Measurements from ENCODE around the gene SUSD6.
"Not testable (repeated sequence)": the region's sequence is repeated elsewhere in the genome, so short reads cannot be mapped to it uniquely, and the experiment has no call there.

SUSD6 gene

GRCh38 chr14:69643430-69644200 lies 32.2 kb downstream of the SUSD6 start:
- Mint-ChIP-seq H3K4me3 (peak overlapping the region; percentile 24), H3K9me3 (peaks cover 18% of the 10 kb centered on the region), H3K36me3 (ENCODE audit: low read depth) (peaks cover 58% of the 10 kb centered on the region), H3K27me3 (no peaks in the 10 kb centered on the region), H3K27ac (peak overlapping the region; percentile 96), H3K4me1 (ENCODE audit: low read depth) (peaks cover 92% of the 10 kb centered on the region)

- peaks cover 18% of the 10 kb centered on the region for H3K9me3 Mint-ChIP-seq
- H3K27me3 Mint-ChIP-seq, result no peaks in the 10 kb centered on the region
- H3K4me3 Mint-ChIP-seq, result no peak overlapping the region
- H3K36me3 Mint-ChIP-seq (ENCODE audit: low read depth), result peaks cover 62% of the 10 kb centered on the region
- peaks cover 93% of the 10 kb centered on the region for H3K4me1 Mint-ChIP-seq (ENCODE audit: low read depth)
- peak overlapping the region; percentile 64 for H3K27ac Mint-ChIP-seq
These were observed 33.4 kb downstream of the SUSD6 start for GRCh38 chr14:69644814-69645213.

- peaks cover 2% of the 10 kb centered on the region for H3K9me3 Mint-ChIP-seq
- H3K4me3 Mint-ChIP-seq, result no peak overlapping the region
- H3K27ac Mint-ChIP-seq, result peak overlapping the region; percentile 54
- no peaks in the 10 kb centered on the region for H3K27me3 Mint-ChIP-seq
- peaks cover 42% of the 10 kb centered on the region for H3K36me3 Mint-ChIP-seq (ENCODE audit: low read depth)
- peaks cover 97% of the 10 kb centered on the region for H3K4me1 Mint-ChIP-seq (ENCODE audit: low read depth)
These were observed 35.8 kb downstream of the SUSD6 start for GRCh38 chr14:69647213-69647612.

DNA sequence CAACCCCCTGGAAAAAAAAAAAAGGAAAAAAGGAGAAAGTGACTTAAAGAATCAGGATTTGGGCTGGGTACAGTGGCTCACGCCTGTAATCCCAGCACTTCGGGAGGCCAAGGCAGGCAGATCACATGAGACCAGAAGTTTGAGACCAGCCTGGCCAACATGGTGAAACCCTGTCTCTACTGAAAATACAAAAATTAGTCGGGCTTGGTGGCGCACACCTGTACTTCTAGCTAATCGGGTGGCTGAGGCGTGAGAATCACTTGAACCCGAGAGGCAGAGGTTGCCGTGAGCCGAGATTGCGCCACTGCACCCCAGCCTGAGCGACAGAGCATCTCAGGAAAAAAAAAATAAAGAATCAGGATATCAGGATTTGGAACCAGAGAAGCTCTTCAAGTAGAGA lies 36.2 kb downstream of the SUSD6 start:
- Mint-ChIP-seq H3K36me3 (ENCODE audit: low read depth) (peaks cover 38% of the 10 kb centered on the region), H3K4me1 (ENCODE audit: low read depth) (peaks cover 96% of the 10 kb centered on the region)
- not testable (repeated sequence) for H3K4me3 Mint-ChIP-seq, H3K27me3 Mint-ChIP-seq, H3K9me3 Mint-ChIP-seq, H3K27ac Mint-ChIP-seq

- Mint-ChIP-seq H3K27ac (peak overlapping the region; percentile 28), H3K36me3 (ENCODE audit: low read depth) (peaks cover 26% of the 10 kb centered on the region)
These were observed 37.4 kb downstream of the SUSD6 start for GRCh38 chr14:69648480-69649451.

GRCh38 chr14:69650948-69651369 lies 39.6 kb downstream of the SUSD6 start:
- Mint-ChIP-seq H3K27ac (peak overlapping the region; percentile 60), H3K9me3 (no peaks in the 10 kb centered on the region), H3K4me3 (no peak overlapping the region), H3K4me1 (ENCODE audit: low read depth) (peaks cover 93% of the 10 kb centered on the region), H3K36me3 (ENCODE audit: low read depth) (peaks cover 9% of the 10 kb centered on the region), H3K27me3 (no peaks in the 10 kb centered on the region)

More at GRCh38 chr14:69648480-69649451, 37.4 kb downstream of the SUSD6 start:
- Mint-ChIP-seq H3K4me1 (ENCODE audit: low read depth) (peaks cover 96% of the 10 kb centered on the region), H3K9me3 (no peaks in the 10 kb centered on the region), H3K27me3 (no peaks in the 10 kb centered on the region), H3K4me3 (no peak overlapping the region)

DNA sequence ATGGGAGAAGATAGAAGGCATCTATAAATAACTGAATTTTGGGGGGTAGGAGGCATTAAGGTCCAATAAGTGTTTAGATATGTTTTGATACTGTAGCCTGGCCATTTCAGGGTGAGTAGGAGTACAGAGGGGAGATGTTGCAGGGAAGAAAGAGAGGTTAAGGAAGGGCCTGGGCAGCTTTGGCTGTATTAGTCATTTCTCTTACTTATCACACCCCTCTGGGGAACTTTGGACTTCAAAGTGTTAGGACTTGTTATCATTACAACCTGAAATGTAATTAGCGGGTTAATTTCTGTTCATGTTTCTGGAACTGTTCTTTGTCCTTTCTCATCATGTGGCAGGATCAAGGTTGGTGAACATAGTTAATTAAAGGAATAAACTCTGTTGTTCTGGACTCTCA lies 40.3 kb downstream of the SUSD6 start:
- Mint-ChIP-seq H3K4me3 (no peak overlapping the region), H3K27me3 (no peaks in the 10 kb centered on the region), H3K4me1 (ENCODE audit: low read depth) (peaks cover 95% of the 10 kb centered on the region), H3K36me3 (ENCODE audit: low read depth) (peaks cover 4% of the 10 kb centered on the region), H3K9me3 (no peaks in the 10 kb centered on the region), H3K27ac (peak overlapping the region; percentile 20)

DNA sequence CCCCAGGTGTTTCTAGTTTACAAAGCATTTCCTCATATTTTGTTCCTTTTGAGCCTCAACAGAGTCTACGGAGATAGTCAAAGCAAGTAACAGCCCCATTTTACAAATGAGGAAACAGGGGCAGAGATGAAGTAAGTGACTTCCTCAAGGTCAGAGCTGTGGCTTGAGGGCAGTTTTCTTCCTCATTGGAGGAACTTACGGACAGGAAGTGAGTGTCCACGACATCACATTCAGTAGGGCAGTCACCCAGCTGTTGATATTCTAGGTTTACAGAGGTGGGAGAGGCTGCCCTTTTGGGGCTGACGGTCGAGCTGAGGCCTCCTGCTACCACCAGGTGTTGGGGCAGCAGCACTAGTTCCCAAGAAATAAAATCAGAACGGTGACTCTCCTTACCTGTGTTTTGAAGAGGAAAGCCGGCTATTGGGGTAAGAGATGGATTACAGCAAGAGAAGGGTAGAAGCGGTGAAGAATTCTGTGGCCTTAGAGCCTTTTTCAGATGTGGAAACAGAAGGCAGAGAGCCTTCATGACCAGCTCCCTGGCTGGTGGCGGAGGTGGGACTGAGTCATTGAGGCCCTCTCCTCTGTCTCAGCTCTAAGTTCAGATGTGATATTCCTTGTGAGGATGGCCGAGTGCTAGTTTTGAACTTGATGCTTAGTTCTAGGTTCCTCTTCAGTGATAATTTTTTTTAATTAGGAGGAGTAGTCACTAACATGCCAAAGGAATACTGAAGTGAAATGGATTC lies 41.7 kb downstream of the SUSD6 start:
- peaks cover 95% of the 10 kb centered on the region for H3K4me1 Mint-ChIP-seq (ENCODE audit: low read depth)
- peaks cover 9% of the 10 kb centered on the region for H3K36me3 Mint-ChIP-seq (ENCODE audit: low read depth)
- peak overlapping the region; percentile 50 for H3K4me3 Mint-ChIP-seq
- H3K27me3 Mint-ChIP-seq, result no peaks in the 10 kb centered on the region
- H3K9me3 Mint-ChIP-seq, result no peaks in the 10 kb centered on the region
- peak overlapping the region; percentile 86 for H3K27ac Mint-ChIP-seq

- no peaks in the 10 kb centered on the region for H3K9me3 Mint-ChIP-seq
- H3K27me3 Mint-ChIP-seq, result no peaks in the 10 kb centered on the region
- H3K36me3 Mint-ChIP-seq (ENCODE audit: low read depth), result peaks cover 15% of the 10 kb centered on the region
- H3K27ac Mint-ChIP-seq, result peak overlapping the region; percentile 64
- peaks cover 95% of the 10 kb centered on the region for H3K4me1 Mint-ChIP-seq (ENCODE audit: low read depth)
- no peak overlapping the region for H3K4me3 Mint-ChIP-seq
These were observed 42.7 kb downstream of the SUSD6 start for GRCh38 chr14:69654116-69654515.

- H3K27me3 Mint-ChIP-seq, result no peaks in the 10 kb centered on the region
- no peaks in the 10 kb centered on the region for H3K9me3 Mint-ChIP-seq
- peaks cover 40% of the 10 kb centered on the region for H3K36me3 Mint-ChIP-seq (ENCODE audit: low read depth)
- H3K4me1 Mint-ChIP-seq (ENCODE audit: low read depth), result peaks cover 96% of the 10 kb centered on the region
- H3K27ac Mint-ChIP-seq, result peak overlapping the region; percentile 75
- H3K4me3 Mint-ChIP-seq, result no peak overlapping the region
These were observed 46.6 kb downstream of the SUSD6 start for GRCh38 chr14:69657950-69658355.

- Mint-ChIP-seq H3K27me3 (no peaks in the 10 kb centered on the region), H3K9me3 (no peaks in the 10 kb centered on the region), H3K4me3 (no peak overlapping the region), H3K27ac (peak overlapping the region; percentile 76), H3K36me3 (ENCODE audit: low read depth) (peaks cover 48% of the 10 kb centered on the region), H3K4me1 (ENCODE audit: low read depth) (peaks cover 96% of the 10 kb centered on the region)
These were observed 47.4 kb downstream of the SUSD6 start for GRCh38 chr14:69658664-69659261.

- Mint-ChIP-seq H3K9me3 (no peaks in the 10 kb centered on the region), H3K36me3 (ENCODE audit: low read depth) (peaks cover 54% of the 10 kb centered on the region), H3K27ac (peak overlapping the region; percentile 74), H3K4me1 (ENCODE audit: low read depth) (peaks cover 98% of the 10 kb centered on the region), H3K4me3 (no peak overlapping the region), H3K27me3 (no peaks in the 10 kb centered on the region)
These were observed 49.2 kb downstream of the SUSD6 start for GRCh38 chr14:69660344-69661193.

GRCh38 chr14:69661194-69661537 lies 49.8 kb downstream of the SUSD6 start:
- H3K4me3 Mint-ChIP-seq, result no peak overlapping the region

More at GRCh38 chr14:69661194-69661537, 49.8 kb downstream of the SUSD6 start:
- Mint-ChIP-seq H3K4me1 (ENCODE audit: low read depth) (peaks cover 99% of the 10 kb centered on the region), H3K27me3 (no peaks in the 10 kb centered on the region), H3K9me3 (no peaks in the 10 kb centered on the region), H3K27ac (peak overlapping the region; percentile 74), H3K36me3 (ENCODE audit: low read depth) (peaks cover 54% of the 10 kb centered on the region)

All from stimulated activated naive CD8-positive, alpha-beta T cell treated with anti-CD3 and anti-CD28 coated beads, Interleukin-15, Interleukin-2, amounts not matched to agents 100 ng/mL and 50 ng/mL, for 24 hours (primary cell).